HG02885 (cell line): Measurements from ENCODE around the gene TBC1D3.
"Not testable (repeated sequence)": the region's sequence is repeated elsewhere in the genome, so short reads cannot be mapped to it uniquely, and the experiment has no call there.

Experiments
- ATAC-seq: cut with Tn5 transposase; IDR thresholded peaks from one replicate; pipeline ENCODE4 v1.9.1; 2021; ENCODE audit warnings: mild to moderate bottlenecking; ENCODE audit not compliant: unreplicated experiment, poor library complexity

The TBC1D3 gene

DNA sequence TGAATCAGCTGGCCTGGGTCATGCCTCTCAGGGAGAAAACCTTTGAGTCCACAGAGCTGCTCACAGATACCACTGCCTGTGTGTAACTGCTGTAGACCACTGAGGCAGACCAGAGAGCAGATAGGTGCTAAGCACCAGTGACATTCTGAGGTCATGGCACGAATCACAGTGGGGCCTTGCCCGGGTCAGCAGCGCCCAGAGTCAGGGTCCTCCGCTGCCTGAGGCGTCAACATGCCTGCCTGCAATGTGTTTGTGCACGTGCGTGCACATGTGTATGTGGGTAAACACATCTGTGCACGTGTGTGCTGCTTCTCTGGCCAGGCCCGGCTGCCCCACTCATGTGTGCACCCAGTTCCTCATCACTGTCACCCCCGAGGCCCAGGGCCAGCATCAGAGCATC lies at the start of gene TBC1D3:
TBC1D3 (minus strand) TSS at position 101 of the 400 bp plus-strand sequence. CDS start 1,526 bp downstream, outside the sequence.
- not testable (repeated sequence) for ATAC-seq

DNA sequence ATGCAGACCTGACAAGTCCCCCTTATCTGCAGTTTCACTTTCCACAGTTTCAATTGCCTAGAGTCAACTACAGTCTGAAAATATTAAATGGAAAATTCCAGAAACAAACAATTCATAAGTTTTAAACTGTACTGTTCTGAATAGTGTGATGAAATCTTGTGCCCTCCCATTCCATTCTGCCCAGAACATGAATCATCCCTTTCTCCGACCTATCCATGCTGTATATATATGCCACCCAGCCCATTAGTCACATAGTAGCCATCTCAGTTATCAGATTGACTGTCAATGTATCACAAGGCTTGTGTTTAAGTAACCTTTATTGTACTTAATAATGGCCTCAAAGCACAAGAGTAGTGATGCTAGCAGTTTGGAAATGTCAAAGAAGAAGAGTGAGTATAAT lies 40.4 kb upstream of the TBC1D3 start:
- ATAC-seq = not testable (repeated sequence)

DNA sequence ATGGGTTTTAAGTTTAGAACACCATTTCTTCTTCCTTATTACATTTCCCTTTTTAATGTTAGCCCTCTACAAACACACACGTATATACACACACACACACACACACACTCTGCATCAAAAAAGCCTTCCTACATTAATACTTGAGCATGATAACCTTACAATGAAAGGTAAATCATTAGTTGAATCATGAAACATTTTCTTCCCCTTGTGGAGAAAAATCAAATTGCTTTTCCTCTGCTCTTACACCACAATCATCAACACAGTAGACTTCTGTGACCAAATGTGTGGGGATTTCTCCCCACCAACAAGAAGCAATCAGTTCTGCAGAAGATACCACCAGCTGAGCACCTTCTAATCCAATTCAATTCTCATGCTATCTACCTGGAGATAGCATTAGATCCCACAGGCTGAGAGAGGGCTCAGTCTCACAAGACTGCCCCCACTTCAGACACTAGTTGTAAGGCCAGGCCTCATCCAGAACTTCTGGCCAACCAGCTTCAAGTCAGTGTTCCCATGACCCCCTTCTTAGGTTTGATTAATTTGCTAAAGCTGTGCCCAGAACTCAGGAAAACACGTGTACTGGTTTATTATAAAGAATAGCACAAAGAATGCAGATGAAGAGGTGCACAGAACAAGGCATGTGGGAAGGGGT lies 33.6 kb upstream of the TBC1D3 start:
- not testable (repeated sequence) for ATAC-seq

- ATAC-seq = not testable (repeated sequence)
These were observed 28.5 kb upstream of the TBC1D3 start for GRCh38 chr17:38220867-38221266.

- not testable (repeated sequence) for ATAC-seq
These were observed 7.9 kb upstream of the TBC1D3 start for GRCh38 chr17:38200271-38200670.

GRCh38 chr17:38134860-38135259 lies 57.5 kb downstream of the TBC1D3 start:
- ATAC-seq = not testable (repeated sequence)
